ENCODE data around the gene STYX.

- TF ChIP-seq CTCF (IDR thresholded peaks at IDR 0.05) (no peak), POLR2AphosphoS5 (IDR thresholded peaks at IDR 0.05; ENCODE audit: insufficient read depth in 1 of 2, low read depth in 1 of 2) (no peak), POLR2A (IDR thresholded peaks at IDR 0.05) (no peak)
Observed at GRCh38 chr14:52801014-52801712, 71.2 kb downstream of the STYX start.

Measured in vagina (tissue), 2 donors.